Activated T-helper 2 cell treated with anti-CD3 and anti-CD28 coated beads, Interferon-gamma antibody, Interleukin-2, Interleukin-4, amounts not matched to agents 10 μg/mL and 5 μg/mL and 100 μg/mL, durations not matched to agents 14 hours and 24 hours and 36 hours (primary cell): ENCODE results near the gene MVK. TPM values are rescaled to one million over a fixed set of nuclear protein-coding genes. Genes with fewer than 3 reads are reported as not detected.

Source experiments
- DNase-seq: peaks from one replicate; pipeline ENCODE4 v3.0.0; 2021; ENCODE audit warnings: low spot score
- H3K27ac Mint-ChIP-seq: one replicate; pipeline ENCODE4 v1.8.0; 2021; ENCODE audit warnings: mixed read lengths
- H3K27me3 Mint-ChIP-seq: one replicate; pipeline ENCODE4 v1.8.0; 2021; ENCODE audit warnings: low read depth, mixed read lengths
- H3K36me3 Mint-ChIP-seq: one replicate; pipeline ENCODE4 v1.8.0; 2021; ENCODE audit warnings: low read depth, mixed read lengths
- H3K4me1 Mint-ChIP-seq: one replicate; pipeline ENCODE4 v1.8.0; 2021; ENCODE audit warnings: low read depth, mixed read lengths
- H3K4me3 Mint-ChIP-seq: one replicate; pipeline ENCODE4 v1.8.0; 2021; ENCODE audit warnings: low read depth, mild to moderate bottlenecking, moderate library complexity, mixed read lengths
- H3K9me3 Mint-ChIP-seq: one replicate; pipeline ENCODE4 v1.8.0; 2021; ENCODE audit warnings: mixed read lengths
- intact Hi-C: fragments of 100-400 bp; cut with micrococcal nuclease; formaldehyde crosslinking; loops from one replicate; pipeline ENCODE4 v1.15.1; 2023
- total RNA-seq: library from RNA; stranded (reverse); gene quantifications from 2 replicates; pipeline ENCODE4 v1.2.3, GENCODE V29; 2022

The MVK gene
- total RNA-seq = 28.7 and 33.6 TPM in 2 replicates

DNA sequence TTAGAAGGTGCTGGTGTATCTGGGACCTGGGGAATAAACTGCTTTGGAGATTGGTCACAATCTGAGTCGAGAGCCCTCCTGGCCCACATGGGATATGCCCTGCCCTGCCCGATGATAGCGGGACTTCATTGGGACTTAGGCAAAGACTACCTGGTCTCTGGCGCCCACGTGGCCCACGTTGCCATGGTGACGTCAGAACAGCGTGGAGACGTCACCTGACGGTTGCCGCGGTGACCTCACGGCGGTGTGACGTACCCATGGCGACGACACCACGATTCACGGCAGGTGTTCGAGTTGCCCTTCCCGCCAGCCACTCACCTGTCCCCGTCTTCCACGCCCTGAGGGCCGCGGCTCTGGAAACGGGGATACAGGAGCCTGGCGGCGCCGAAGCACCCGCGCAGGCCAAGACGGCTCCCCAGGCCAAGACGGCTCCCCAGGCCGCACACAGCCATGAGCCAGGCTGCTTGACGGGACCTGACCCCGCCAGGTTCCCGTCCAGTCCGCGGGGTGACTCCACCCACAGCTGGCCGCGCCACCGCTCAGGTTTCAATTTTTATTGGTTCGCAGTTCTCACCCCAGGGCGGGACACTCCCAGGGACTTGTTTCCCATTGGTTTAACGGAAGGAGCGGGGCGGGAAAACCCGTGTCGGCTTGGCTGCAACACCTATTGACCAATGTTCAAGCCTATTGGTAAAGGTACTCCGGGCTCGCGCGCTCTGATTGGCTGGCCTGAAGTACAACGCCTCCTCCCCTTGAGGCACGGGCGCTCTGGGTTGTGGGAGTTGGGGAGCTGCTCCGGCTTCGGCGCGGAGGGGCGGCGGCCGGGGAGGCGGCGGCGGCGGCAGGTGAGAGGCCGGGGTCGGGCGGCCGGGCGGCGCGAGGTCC, at the start of gene MVK, which contains the start of gene MMAB:
Gene MVK (plus strand): TSS at position 766 of the 885 bp plus-strand sequence. CDS start 1,029 bp downstream, outside the sequence.
Gene MMAB (minus strand): TSS at position 476 of the 885 bp plus-strand sequence. CDS start 24 bp downstream, at position 452.
- Mint-ChIP-seq H3K4me1 (peaks cover 30% of the 10 kb centered on the region), H3K27ac (peak within 1 kb of the TSS; percentile 92), H3K4me3 (peak within 1 kb of the TSS; percentile 93), H3K27me3 (no peaks in the 10 kb centered on the region), H3K36me3 (peaks cover 39% of the 10 kb centered on the region), H3K9me3 (no peaks in the 10 kb centered on the region)
- DNase-seq = peak; percentile 99
- intact Hi-C loops = loop anchor here (1.0 to 10.0 kb wide), 6 partner anchors 96 to 1204 kb away; partner anchors contain the start of genes ALKBH2, FAM222A, FICD and KCTD10

DNA sequence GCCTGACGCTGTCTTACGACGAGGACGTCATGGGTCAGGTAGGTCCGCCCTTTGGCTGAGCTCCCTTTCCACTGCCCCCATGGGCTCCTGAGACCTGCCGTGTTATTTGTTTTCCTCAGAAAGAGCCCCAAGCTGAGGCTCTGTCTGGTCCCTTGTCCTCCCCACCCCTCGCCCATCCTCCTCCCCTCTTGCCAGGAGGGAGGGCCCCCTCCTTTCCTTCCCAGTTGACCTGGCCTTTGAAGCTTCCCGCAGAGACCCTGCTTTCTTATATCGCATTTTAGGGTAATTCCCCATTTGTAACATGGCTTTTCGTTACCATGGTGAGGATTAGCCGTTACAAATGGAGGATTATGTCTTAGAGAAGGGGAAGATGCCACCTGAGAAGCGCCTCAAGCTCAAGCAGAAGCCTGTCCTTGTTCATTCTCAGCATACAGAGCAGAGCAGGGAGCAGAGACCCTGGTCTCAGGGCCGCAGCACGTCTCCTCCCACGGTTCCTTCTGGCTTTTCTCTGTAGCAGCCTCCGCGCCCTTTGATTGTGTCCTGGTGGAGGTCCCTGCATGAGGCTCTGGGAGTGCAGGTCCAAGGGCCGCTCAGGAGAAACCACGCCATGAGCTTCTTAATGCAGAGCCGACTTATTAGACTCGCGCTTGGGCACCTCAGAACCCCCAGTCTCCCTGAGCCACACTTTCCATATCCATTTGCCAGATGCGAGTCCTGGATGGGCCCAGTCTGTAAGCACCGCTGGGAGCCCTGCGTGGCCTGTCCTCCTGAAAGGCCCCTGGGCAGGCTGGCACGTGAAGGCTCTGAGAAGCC, 48.9 kb upstream of the MVK start:
- Mint-ChIP-seq H3K36me3 (peaks cover 14% of the 10 kb centered on the region), H3K27me3 (no peaks in the 10 kb centered on the region), H3K27ac (no peak overlapping the region), H3K4me3 (no peak overlapping the region), H3K4me1 (no peaks in the 10 kb centered on the region), H3K9me3 (no peaks in the 10 kb centered on the region)
- no peak for DNase-seq
- intact Hi-C loops = no loop called here

DNA sequence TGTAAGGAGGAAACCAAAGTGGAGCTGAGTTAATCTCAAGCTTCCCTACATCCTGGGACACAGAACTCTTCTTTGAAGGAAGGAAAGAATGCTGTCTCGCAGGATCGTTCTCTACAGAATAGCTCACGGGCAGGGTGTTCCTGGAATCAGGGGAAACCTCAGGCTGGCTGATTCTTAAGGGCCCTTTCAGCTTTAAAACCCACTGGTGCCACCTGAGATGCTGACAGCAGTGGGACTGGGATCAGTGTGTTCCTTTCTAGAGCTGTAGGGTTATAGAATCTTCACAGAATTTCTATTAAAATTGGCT, 48.4 kb upstream of the MVK start:
- no peak overlapping the region for H3K4me3 Mint-ChIP-seq
- intact Hi-C loops = no loop called here
- H3K4me1 Mint-ChIP-seq = no peaks in the 10 kb centered on the region
- H3K36me3 Mint-ChIP-seq = peaks cover 14% of the 10 kb centered on the region
- DNase-seq = no peak
- no peaks in the 10 kb centered on the region for H3K9me3 Mint-ChIP-seq
- no peaks in the 10 kb centered on the region for H3K27me3 Mint-ChIP-seq
- no peak overlapping the region for H3K27ac Mint-ChIP-seq

DNA sequence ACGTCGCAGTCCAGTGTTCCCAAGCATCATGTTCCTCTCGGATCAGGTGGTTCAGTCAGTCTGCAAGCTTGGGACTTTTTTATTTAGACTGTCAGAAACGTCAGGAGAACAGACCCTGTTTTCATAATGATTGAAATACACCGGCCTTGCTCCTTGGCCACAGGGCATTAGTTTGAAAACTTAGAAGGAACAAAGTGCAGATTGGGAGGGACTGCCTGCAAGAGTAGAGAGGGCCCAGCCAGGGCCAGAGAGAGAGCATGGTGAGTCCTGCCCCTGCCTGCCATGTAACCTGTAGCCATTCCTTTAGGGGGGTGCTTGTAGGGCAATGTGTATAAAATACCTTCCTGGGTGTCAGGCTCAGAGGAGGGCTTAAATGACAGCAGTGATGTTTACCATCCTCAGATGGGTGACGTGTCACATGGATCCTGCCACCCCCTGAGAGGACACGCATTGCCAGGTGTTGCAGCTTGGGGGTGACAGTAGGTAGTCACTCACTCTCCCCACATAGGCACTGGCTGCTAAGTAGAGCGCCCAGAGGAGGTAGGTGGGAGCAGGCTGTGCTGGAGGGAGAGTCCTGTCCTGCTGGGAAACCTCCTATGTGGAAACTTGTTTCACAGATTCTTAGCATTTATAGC, 46.0 kb upstream of the MVK start:
- DNase-seq = no peak
- no peak overlapping the region for H3K27ac Mint-ChIP-seq
- H3K9me3 Mint-ChIP-seq = no peaks in the 10 kb centered on the region
- no peaks in the 10 kb centered on the region for H3K27me3 Mint-ChIP-seq
- H3K4me3 Mint-ChIP-seq = no peak overlapping the region
- intact Hi-C loops = no loop called here
- H3K4me1 Mint-ChIP-seq = no peaks in the 10 kb centered on the region
- peaks cover 2% of the 10 kb centered on the region for H3K36me3 Mint-ChIP-seq

DNA sequence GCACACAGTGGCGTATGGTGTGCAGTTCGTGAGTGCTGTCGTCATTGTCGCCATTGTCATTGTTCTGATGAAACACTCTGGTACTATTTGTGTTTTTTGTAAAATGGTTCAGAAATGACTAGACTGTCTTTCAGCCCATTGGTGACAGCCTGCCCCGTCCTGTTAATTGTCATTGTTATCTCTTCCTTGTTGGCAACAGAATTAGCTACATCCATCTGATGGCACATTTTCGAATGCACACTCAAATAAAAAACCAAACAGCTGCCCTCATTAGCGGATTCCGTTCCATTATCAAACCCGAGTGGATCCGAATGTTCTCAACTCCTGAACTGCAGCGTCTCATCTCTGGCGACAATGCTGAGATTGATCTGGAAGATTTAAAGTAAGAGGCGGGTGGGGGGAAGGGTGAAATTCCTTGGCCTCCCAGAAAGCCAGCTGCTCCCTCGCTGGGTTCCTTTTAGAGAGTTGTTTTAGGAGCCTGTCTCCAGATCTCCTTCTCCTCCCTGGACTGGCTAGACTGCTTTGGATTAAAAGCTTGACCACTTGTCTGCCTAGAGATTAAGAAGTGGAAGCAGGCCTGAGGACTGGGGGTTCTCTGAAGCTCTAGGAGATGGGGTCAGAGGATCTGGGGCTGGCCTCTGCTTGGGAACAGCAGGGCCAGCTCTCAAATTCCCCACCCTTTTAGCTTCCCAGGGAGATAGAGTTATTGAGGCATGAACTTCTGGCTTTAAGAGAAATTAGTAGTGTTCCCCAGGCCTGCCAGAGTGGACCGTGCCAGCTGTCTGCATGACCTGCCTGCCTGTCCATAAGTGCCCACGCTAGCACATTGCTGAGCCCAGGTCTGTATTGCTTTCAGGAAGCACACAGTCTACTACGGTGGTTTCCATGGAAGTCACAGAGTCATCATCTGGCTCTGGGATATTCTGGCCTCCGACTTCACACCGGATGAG, 43.6 kb upstream of the MVK start:
- H3K27me3 Mint-ChIP-seq = no peaks in the 10 kb centered on the region
- H3K4me1 Mint-ChIP-seq = no peaks in the 10 kb centered on the region
- H3K9me3 Mint-ChIP-seq = no peaks in the 10 kb centered on the region
- no peak overlapping the region for H3K27ac Mint-ChIP-seq
- DNase-seq = no peak
- intact Hi-C loops = no loop called here
- H3K4me3 Mint-ChIP-seq = no peak overlapping the region
- H3K36me3 Mint-ChIP-seq = peaks cover 2% of the 10 kb centered on the region

DNA sequence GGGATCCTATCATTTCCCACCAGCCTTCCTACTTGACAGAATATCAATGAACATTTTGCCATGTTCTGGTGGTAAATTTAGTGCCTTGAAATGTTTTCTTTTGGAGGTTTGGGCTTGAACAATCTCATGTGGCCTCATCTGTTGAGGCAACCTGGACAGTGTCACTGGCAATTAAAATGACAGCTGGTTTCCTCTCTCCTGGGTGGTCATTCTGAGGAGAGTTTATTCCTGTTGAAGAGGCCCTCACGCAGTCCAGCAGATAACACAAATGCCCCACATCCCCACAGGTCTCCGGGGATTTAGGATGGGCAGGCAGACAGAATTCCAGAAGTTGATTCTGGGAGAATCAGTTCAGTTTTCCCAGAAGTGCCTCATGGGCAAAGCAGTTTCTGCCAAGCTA, 42.2 kb upstream of the MVK start:
- DNase-seq = no peak
- H3K4me3 Mint-ChIP-seq = no peak overlapping the region
- no peaks in the 10 kb centered on the region for H3K4me1 Mint-ChIP-seq
- peaks cover 2% of the 10 kb centered on the region for H3K36me3 Mint-ChIP-seq
- intact Hi-C loops = no loop called here
- no peaks in the 10 kb centered on the region for H3K9me3 Mint-ChIP-seq
- no peaks in the 10 kb centered on the region for H3K27me3 Mint-ChIP-seq
- H3K27ac Mint-ChIP-seq = no peak overlapping the region

DNA sequence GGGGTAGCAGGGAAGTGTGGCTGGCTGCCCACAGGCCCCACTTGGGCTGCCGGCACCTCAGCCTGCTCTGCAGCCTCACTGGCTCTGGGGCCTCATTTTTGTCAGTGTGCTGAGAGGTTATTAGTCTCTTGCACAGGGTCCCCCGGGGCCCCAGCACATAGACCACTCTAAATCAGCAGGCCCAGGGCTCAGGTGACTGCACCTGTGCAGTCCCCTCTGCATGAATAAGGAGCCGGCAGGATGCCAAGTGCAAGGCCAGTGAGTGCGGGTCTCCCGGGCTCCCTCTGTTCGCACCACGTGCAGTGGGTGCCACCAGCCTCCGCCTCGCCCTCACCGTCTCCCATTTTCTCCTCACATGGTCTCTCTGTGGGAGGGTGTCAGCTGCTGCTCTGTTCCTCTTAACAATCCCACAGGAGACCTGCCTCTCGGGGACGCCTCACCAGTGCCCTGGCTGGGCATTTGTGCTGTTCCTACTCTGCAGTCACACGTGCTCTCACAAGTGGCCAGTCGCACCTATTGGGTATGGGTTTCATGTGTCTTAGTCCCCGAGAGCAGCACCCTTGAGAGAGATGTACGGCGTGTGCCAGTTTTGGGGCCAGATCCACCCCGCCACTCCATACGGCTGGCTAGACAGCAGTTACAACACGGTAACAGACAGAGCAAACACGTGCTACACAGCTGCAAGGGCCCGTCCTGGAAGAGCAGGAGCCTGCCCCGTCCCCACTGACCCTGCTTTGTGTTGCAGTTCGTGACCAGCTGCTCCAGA, 40.7 kb upstream of the MVK start:
- no peak for DNase-seq
- no peaks in the 10 kb centered on the region for H3K27me3 Mint-ChIP-seq
- intact Hi-C loops = no loop called here
- no peak overlapping the region for H3K27ac Mint-ChIP-seq
- no peak overlapping the region for H3K4me3 Mint-ChIP-seq
- no peaks in the 10 kb centered on the region for H3K4me1 Mint-ChIP-seq
- H3K9me3 Mint-ChIP-seq = no peaks in the 10 kb centered on the region
- H3K36me3 Mint-ChIP-seq = peaks cover 2% of the 10 kb centered on the region

DNA sequence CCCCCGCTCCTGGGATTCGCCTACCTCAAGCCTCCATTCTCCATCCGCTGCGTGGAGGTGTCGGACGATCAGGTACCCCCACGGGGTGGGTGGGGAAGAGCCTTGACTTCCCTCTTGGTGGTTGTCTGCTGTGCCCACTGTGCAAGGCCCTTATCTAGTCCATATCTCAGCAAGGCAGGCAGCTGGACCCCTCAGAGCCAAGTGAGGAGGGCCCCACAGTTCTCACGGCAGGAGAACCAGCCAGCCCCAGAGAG, 40.2 kb upstream of the MVK start:
- Mint-ChIP-seq H3K27ac (no peak overlapping the region), H3K9me3 (no peaks in the 10 kb centered on the region)
- intact Hi-C loops = no loop called here

DNA sequence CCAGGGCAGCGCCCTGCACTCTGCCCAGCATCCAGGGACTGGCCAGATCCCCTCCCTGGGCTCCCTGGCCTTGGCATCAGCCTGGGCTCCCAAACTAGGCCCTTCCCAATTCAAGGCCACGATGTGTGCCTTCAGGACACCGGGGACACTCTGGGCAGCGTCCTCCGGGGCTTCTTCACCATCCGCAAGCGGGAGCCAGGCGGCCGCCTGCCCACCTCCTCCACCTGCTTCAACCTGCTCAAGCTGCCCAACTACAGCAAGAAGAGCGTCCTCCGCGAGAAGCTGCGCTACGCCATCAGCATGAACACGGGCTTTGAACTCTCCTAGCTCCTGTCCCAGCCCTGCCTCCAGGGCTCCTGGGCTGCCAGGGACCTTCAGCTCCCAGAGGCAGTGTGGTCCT, 39.1 kb upstream of the MVK start:
- peaks cover 2% of the 10 kb centered on the region for H3K36me3 Mint-ChIP-seq
- H3K27me3 Mint-ChIP-seq = no peaks in the 10 kb centered on the region
- no peaks in the 10 kb centered on the region for H3K9me3 Mint-ChIP-seq

More for the DNA sequence above, 40.2 kb upstream of the MVK start:
- H3K4me1 Mint-ChIP-seq = no peaks in the 10 kb centered on the region
- H3K36me3 Mint-ChIP-seq = peaks cover 2% of the 10 kb centered on the region
- no peaks in the 10 kb centered on the region for H3K27me3 Mint-ChIP-seq
- DNase-seq = no peak
- H3K4me3 Mint-ChIP-seq = no peak overlapping the region

DNA sequence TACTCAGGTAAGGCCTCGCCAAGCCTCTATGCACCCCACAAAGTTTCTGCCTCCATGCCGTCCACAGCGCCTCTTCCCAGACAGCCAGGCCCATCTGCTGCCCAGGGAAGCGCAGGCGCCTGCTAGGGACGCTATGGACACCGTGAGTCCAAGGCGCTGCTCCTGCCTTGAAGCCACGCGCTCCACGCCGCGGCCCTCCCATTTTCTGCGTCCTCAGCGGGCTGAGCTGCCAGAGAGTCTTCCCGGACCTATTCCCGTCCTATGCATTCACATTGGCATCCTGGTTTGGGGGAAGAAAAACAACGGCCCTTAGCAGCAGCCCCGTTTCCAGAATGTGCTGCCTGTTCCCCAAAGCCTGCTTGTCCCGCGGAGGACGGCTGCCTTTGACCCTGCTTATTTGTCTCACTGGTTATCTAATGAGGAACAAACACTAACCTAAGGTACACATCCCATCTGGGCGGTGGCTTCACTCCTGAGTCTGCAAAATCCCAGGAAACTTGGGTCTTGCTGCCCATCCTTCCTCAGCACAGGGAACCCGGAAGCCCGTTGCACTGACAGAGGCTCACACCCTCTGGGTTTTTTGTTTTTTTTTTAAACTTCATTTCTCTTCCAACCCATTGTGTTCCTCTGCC, 38.2 kb upstream of the MVK start:
- H3K27ac Mint-ChIP-seq = no peak overlapping the region

More for the DNA sequence above, 39.1 kb upstream of the MVK start:
- H3K4me3 Mint-ChIP-seq = no peak overlapping the region
- intact Hi-C loops = no loop called here
- DNase-seq = no peak
- no peaks in the 10 kb centered on the region for H3K4me1 Mint-ChIP-seq
- H3K27ac Mint-ChIP-seq = no peak overlapping the region

DNA sequence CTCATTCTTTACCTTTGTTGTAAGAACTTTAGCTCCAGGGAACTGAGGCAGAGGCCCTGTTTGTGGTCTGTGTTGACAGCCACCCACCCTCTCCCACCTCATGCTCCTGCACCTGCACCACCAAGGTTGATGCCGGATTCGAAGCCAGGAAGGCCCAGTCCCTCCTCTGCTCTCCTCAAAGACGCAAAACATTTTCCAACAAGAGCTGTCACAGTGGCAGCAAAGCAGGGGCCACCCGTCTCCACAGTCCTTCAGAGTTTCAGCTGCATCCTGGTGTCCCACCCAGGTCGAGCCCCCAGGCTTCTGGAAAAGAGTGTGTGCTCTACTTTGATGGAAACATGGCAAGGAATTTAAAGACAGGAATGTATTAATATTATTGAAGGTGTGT, 37.7 kb upstream of the MVK start:
- Mint-ChIP-seq H3K9me3 (no peaks in the 10 kb centered on the region), H3K4me3 (no peak overlapping the region), H3K36me3 (peaks cover 2% of the 10 kb centered on the region), H3K4me1 (no peaks in the 10 kb centered on the region), H3K27ac (no peak overlapping the region), H3K27me3 (no peaks in the 10 kb centered on the region)
- DNase-seq = no peak
- intact Hi-C loops = no loop called here

More for the DNA sequence above, 38.2 kb upstream of the MVK start:
- Mint-ChIP-seq H3K36me3 (peaks cover 2% of the 10 kb centered on the region), H3K27me3 (no peaks in the 10 kb centered on the region), H3K4me3 (no peak overlapping the region), H3K9me3 (no peaks in the 10 kb centered on the region), H3K4me1 (no peaks in the 10 kb centered on the region)
- no peak for DNase-seq
- intact Hi-C loops = no loop called here
